GM23248 (cell line): ENCODE results near the gene REXO5.

Source experiments
- EZH2 ChIP-seq: fragments of 200-600 bp; sonication (generic); IDR thresholded peaks from 2 replicates; pipeline ENCODE4 v1.6.1; 2018; ENCODE audit warnings: antibody characterized with exemption, mild to moderate bottlenecking; ENCODE audit not compliant: insufficient read depth, poor library complexity, severe bottlenecking
- EZH2phosphoT487 ChIP-seq: fragments of 200-600 bp; sonication (generic); IDR thresholded peaks from 2 replicates; pipeline ENCODE4 v1.6.1; 2018; ENCODE audit warnings: antibody characterized with exemption, moderate library complexity, mild to moderate bottlenecking, low read depth; ENCODE audit not compliant: insufficient read depth

- TF ChIP-seq EZH2 (no peak), EZH2phosphoT487 (no peak)
Measured at GRCh38 chr16:20851601-20852000, 45.3 kb downstream of the REXO5 start.
